Panc1 (cell line): Measurements from ENCODE around the gene HOXA5.

ENCODE experiments used
- CTCF ChIP-seq: fragments of 450-650 bp; IDR thresholded peaks from 2 replicates; pipeline ENCODE4 v1.5.1; 2017; ENCODE audit warnings: mild to moderate bottlenecking
- POLR2AphosphoS5 ChIP-seq: IDR thresholded peaks from 2 replicates; pipeline ENCODE4 v1.6.1; 2012; ENCODE audit warnings: mild to moderate bottlenecking, low read depth, low read length, moderate library complexity
- SIN3A ChIP-seq: IDR thresholded peaks from 2 replicates; pipeline ENCODE4 v1.6.1; 2012; ENCODE audit warnings: low read depth, mild to moderate bottlenecking, low read length, moderate library complexity, borderline replicate concordance; ENCODE audit not compliant: insufficient read depth

- no peak for TF ChIP-seq CTCF
- TF ChIP-seq POLR2AphosphoS5 = no peak
- TF ChIP-seq SIN3A = no peak
Measured at GRCh38 chr7:27179030-27179429, 35.5 kb upstream of the HOXA5 start.
